Measurements from ENCODE around the gene WNT9A. TPM values are rescaled to one million over a fixed set of nuclear protein-coding genes. Genes with fewer than 3 reads are reported as not detected.
"Not testable (repeated sequence)": the region's sequence is repeated elsewhere in the genome, so short reads cannot be mapped to it uniquely, and the experiment has no call there.

Gene WNT9A
- polyA plus RNA-seq, 1 of the 3 experiments (the other 2 are of a cell fraction), result 0.31 TPM

DNA sequence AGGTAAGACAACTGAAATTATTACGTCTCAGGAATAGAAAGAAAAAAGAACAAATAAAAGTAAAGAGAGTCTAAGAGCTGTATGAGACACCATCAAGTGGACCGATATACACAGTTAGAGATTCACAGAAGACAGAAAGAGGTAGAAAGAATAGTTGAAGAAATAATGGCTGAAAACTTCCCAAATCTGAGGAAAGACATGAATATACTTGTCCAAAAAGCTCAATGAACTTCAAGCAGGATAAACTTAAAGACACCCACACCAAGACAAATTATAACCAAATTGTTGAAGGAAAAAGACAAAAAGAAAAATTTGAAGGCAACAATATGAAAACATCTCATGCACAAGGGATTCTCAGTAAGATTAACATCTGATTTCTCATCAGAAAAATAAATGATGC is 39.4 kb upstream of the WNT9A start:
- Histone ChIP-seq H3K27ac (ENCODE audit: low read depth in 2 of 2, low read length in 1 of 2) (no peak overlapping the region), H3K9me3 (no peaks in the 10 kb centered on the region), H3K36me3 (replicated peaks in 1 of 2; ENCODE audit: control insufficient read depth in 1 of 2, insufficient read depth in 2 of 2, low read length in 1 of 2) (no peaks in the 10 kb centered on the region), H3K4me2 (no peak overlapping the region), H3K9ac (no peak overlapping the region), H3K4me3 (ENCODE audit: low read depth in 2 of 2, low read length in 1 of 2) (no peak overlapping the region), H3K4me1 (ENCODE audit: control insufficient read depth in 1 of 2, insufficient read depth in 2 of 2, low read depth in 1 of 2, low read length in 1 of 2) (no peaks in the 10 kb centered on the region), H2AFZ (ENCODE audit: low read depth) (no peak overlapping the region), H3K9me2 (no peaks in the 10 kb centered on the region), H3F3A (replicated peaks; ENCODE audit: insufficient read depth) (no peaks in the 10 kb centered on the region), H3K79me2 (ENCODE audit: insufficient read depth) (no peaks in the 10 kb centered on the region), H3K27me3 (ENCODE audit: insufficient read depth) (no peaks in the 10 kb centered on the region), H4K20me1 (ENCODE audit: insufficient read depth) (no peaks in the 10 kb centered on the region)
- POLR2A ChIA-PET, result no interaction called here
- no peak for DNase-seq
- TF ChIP-seq POLR2AphosphoS5 (IDR thresholded peaks at IDR 0.05; ENCODE audit: low read depth, low read length), result no peak
- TF ChIP-seq, protein P1, sequence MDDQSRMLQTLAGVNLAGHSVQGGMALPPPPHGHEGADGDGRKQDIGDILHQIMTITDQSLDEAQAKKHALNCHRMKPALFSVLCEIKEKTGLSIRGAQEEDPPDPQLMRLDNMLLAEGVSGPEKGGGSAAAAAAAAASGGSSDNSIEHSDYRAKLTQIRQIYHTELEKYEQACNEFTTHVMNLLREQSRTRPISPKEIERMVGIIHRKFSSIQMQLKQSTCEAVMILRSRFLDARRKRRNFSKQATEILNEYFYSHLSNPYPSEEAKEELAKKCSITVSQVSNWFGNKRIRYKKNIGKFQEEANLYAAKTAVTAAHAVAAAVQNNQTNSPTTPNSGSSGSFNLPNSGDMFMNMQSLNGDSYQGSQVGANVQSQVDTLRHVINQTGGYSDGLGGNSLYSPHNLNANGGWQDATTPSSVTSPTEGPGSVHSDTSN (IDR thresholded peaks at IDR 0.05), result no peak
- TF ChIP-seq NRF1 (IDR thresholded peaks at IDR 0.05; ENCODE audit: low read depth, low read length), result no peak
- 38% methylated on average over 2 of the region's 2 CpGs for WGBS (ENCODE audit: low lambda C conversion rate)
- CTCF ChIA-PET, result no interaction called here

DNA sequence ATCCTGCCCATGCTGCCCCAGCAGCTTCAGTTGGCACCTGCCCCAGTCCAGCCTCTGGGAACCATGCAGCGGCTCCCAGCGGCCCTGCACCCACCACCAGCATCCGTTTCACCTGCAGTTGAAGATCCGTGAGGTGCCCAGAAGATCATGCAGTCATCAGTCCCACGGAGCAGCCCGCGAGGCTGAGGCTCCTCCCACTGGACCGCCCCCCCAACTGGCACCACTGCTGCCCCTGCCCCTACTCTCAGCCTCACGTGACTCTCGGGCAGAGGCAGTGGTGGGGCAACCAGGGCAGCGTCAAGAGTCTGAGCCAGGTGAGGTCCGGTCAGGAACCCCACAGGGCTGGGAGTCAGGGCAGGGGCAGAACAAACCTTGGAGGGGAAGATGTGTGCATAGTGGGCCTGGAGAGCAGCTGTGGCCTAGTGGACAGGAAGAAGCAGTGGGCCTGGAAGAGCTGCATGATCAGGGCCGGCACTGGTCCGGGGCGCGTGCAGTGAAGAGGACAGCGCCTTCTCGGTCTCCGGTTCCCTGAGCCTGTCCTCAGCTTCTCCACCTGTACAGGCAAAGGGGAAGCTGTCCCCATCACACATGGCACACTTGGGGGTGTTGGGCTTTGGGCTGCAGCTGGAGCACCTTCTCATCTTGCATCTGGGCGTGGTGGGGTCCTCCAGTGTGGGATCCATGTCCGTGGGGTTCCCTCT is 28.0 kb upstream of the WNT9A start:
- H3K79me2 ChIP-seq (ENCODE audit: insufficient read depth); H3F3A ChIP-seq (replicated peaks; ENCODE audit: insufficient read depth); H3K27me3 ChIP-seq (ENCODE audit: insufficient read depth); H3K27ac ChIP-seq (ENCODE audit: low read depth in 2 of 2, low read length in 1 of 2); H3K9me2 ChIP-seq; H3K4me3 ChIP-seq (ENCODE audit: low read depth in 2 of 2, low read length in 1 of 2); H4K20me1 ChIP-seq (ENCODE audit: insufficient read depth); H2AFZ ChIP-seq (ENCODE audit: low read depth); H3K9me3 ChIP-seq; POLR2A ChIA-PET; H3K9ac ChIP-seq; H3K4me2 ChIP-seq; DNase-seq; CTCF ChIA-PET; H3K36me3 ChIP-seq (replicated peaks in 1 of 2; ENCODE audit: control insufficient read depth in 1 of 2, insufficient read depth in 2 of 2, low read length in 1 of 2); H3K4me1 ChIP-seq (ENCODE audit: control insufficient read depth in 1 of 2, insufficient read depth in 2 of 2, low read depth in 1 of 2, low read length in 1 of 2): not testable (repeated sequence)
- 60% methylated on average over 1 of the region's 21 CpGs for WGBS (ENCODE audit: low lambda C conversion rate)

DNA sequence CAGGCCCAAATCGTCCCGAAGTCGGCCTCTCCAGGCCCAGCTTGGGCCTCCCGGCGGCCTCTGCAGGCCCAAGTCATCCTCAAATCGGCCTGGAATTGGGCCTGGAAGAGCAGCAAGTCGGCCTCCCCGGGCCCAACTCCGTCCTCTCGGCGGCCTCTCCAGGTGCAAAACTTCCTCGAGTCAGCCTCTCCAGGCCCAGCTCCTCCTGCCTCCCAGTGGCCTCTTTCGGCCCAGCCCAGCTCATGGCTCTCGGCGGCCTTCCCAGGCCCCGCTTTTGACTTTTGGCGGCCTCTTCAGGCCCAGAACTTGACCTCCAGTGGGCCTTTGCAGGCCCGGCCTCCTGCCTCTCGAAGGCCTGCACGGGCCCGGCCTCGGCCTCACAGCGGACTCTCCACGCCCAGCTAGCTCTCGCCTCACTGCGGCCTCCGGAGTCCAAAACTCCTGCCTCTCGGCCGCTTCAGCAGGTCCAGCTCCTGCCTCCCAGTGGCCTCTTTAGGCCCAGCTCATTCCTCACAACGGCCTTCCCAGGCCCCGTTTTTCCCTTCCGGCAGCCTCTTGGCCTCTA is 26.1 kb upstream of the WNT9A start:
- H3K9me2 ChIP-seq, result not testable (repeated sequence)
- 72% methylated on average over 22 of the region's 32 CpGs for WGBS (ENCODE audit: low lambda C conversion rate)

DNA sequence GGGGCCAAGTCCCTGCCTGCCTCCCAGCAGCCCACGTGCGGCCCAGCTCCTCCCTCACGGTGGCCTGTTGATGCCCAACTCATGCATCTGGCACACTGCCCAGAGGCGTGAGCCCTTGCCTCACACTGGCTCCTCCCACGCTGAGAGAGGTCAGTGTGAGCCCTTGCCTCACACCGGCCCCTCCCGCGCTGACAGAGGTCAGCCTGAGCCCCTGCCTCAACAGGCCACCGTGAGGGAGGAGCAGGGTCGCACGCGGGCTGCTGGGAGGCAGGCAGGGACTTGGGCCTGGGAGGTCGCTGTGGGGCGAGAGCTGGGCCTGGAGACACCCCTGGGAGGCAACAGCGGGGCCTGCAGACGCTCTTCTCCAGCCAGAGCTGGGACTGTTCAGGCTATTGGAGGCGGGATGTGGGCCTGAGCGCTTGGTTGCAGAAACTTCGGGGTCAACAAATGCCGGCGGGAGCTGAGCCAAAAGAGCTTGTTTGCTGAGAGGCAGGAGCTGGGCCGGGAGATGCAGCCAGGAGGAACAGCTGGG is 25.2 kb upstream of the WNT9A start:
- H3K79me2 ChIP-seq (ENCODE audit: insufficient read depth); H3F3A ChIP-seq (replicated peaks; ENCODE audit: insufficient read depth); H3K9ac ChIP-seq; H3K9me2 ChIP-seq; DNase-seq; H3K4me1 ChIP-seq (ENCODE audit: control insufficient read depth in 1 of 2, insufficient read depth in 2 of 2, low read depth in 1 of 2, low read length in 1 of 2); POLR2A ChIA-PET; H2AFZ ChIP-seq (ENCODE audit: low read depth); H3K4me2 ChIP-seq; H4K20me1 ChIP-seq (ENCODE audit: insufficient read depth); H3K4me3 ChIP-seq (ENCODE audit: low read depth in 2 of 2, low read length in 1 of 2); H3K36me3 ChIP-seq (replicated peaks in 1 of 2; ENCODE audit: control insufficient read depth in 1 of 2, insufficient read depth in 2 of 2, low read length in 1 of 2); H3K27ac ChIP-seq (ENCODE audit: low read depth in 2 of 2, low read length in 1 of 2); H3K27me3 ChIP-seq (ENCODE audit: insufficient read depth); H3K9me3 ChIP-seq: not testable (repeated sequence)
- 88% methylated on average over 9 of the region's 22 CpGs for WGBS (ENCODE audit: low lambda C conversion rate)
- CTCF ChIA-PET, result interaction anchor here (1.1 kb wide), 1 partner anchor 27 kb away, joined by 3 read pairs; no protein-coding TSS in a partner anchor

More for the DNA sequence above, 26.1 kb upstream of the WNT9A start:
- H3K27me3 ChIP-seq (ENCODE audit: insufficient read depth); H2AFZ ChIP-seq (ENCODE audit: low read depth); DNase-seq; H3K9ac ChIP-seq; H4K20me1 ChIP-seq (ENCODE audit: insufficient read depth); H3K9me3 ChIP-seq; H3F3A ChIP-seq (replicated peaks; ENCODE audit: insufficient read depth); H3K4me2 ChIP-seq; H3K79me2 ChIP-seq (ENCODE audit: insufficient read depth); H3K4me3 ChIP-seq (ENCODE audit: low read depth in 2 of 2, low read length in 1 of 2); H3K36me3 ChIP-seq (replicated peaks in 1 of 2; ENCODE audit: control insufficient read depth in 1 of 2, insufficient read depth in 2 of 2, low read length in 1 of 2); POLR2A ChIA-PET; H3K4me1 ChIP-seq (ENCODE audit: control insufficient read depth in 1 of 2, insufficient read depth in 2 of 2, low read depth in 1 of 2, low read length in 1 of 2); H3K27ac ChIP-seq (ENCODE audit: low read depth in 2 of 2, low read length in 1 of 2): not testable (repeated sequence)
- CTCF ChIA-PET, result interaction anchor here (1.1 kb wide), 1 partner anchor 28 kb away, joined by 3 read pairs; no protein-coding TSS in a partner anchor

DNA sequence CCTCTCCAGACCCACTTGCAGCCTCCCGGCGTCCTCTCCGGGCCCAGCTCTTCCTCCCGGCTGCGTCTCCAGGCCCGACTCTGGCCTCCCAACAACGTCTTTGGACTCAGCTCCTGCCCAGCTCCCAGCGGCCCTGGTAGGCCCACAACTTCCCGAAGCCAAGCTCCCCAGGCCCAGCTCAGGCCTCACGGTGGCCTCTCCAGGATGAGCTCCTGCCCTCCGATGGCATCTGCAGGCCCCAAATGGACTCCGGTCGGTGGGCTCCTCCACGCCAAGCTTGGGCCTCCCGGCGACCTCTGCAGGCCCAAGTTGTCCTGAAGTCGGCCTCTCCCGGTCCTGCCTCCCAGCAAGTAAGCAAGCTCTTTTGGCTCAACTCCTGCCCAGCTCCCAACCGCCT is 24.5 kb upstream of the WNT9A start:
- H3K9ac ChIP-seq; CTCF ChIA-PET; H3K4me2 ChIP-seq; H3K4me1 ChIP-seq (ENCODE audit: control insufficient read depth in 1 of 2, insufficient read depth in 2 of 2, low read depth in 1 of 2, low read length in 1 of 2); H3K27ac ChIP-seq (ENCODE audit: low read depth in 2 of 2, low read length in 1 of 2); H3K36me3 ChIP-seq (replicated peaks in 1 of 2; ENCODE audit: control insufficient read depth in 1 of 2, insufficient read depth in 2 of 2, low read length in 1 of 2); H3K9me3 ChIP-seq; H4K20me1 ChIP-seq (ENCODE audit: insufficient read depth); H2AFZ ChIP-seq (ENCODE audit: low read depth); H3K79me2 ChIP-seq (ENCODE audit: insufficient read depth); POLR2A ChIA-PET; H3K4me3 ChIP-seq (ENCODE audit: low read depth in 2 of 2, low read length in 1 of 2); H3F3A ChIP-seq (replicated peaks; ENCODE audit: insufficient read depth); DNase-seq; H3K27me3 ChIP-seq (ENCODE audit: insufficient read depth); H3K9me2 ChIP-seq: not testable (repeated sequence)
- WGBS (ENCODE audit: low lambda C conversion rate), result 79% methylated on average over 9 of the region's 19 CpGs

Data from SK-N-SH (cell line).